Activated effector memory CD4-positive, alpha-beta T cell treated with Interleukin-2 at 50 U/mL for 16 hours (primary cell): Measurements from ENCODE around the gene APMAP.
"Not testable (repeated sequence)": the region's sequence is repeated elsewhere in the genome, so short reads cannot be mapped to it uniquely, and the experiment has no call there.

Source experiments
- DNase-seq: peaks from one replicate; pipeline ENCODE4 v3.0.0-alpha.2; 2020

Gene APMAP

GRCh38 chr20:24929867-24930723, 62.5 kb downstream of the APMAP start:
- DNase-seq = not testable (repeated sequence)

- not testable (repeated sequence) for DNase-seq
Measured at GRCh38 chr20:24929259-24929658, 63.3 kb downstream of the APMAP start.

GRCh38 chr20:24920706-24921105, 71.8 kb downstream of the APMAP start:
- DNase-seq = not testable (repeated sequence)

GRCh38 chr20:24919665-24920064, 72.9 kb downstream of the APMAP start:
- DNase-seq = not testable (repeated sequence)

GRCh38 chr20:24918579-24919566, 73.7 kb downstream of the APMAP start:
- DNase-seq = no peak

GRCh38 chr20:24917797-24918578, 74.6 kb downstream of the APMAP start:
- DNase-seq = peak; percentile 25

GRCh38 chr20:24917056-24917455, 75.5 kb downstream of the APMAP start:
- DNase-seq = no peak

GRCh38 chr20:24916412-24916811, 76.1 kb downstream of the APMAP start:
- no peak for DNase-seq

- DNase-seq = no peak
Measured at GRCh38 chr20:24915892-24916291, 76.7 kb downstream of the APMAP start.

- DNase-seq = no peak
Measured at GRCh38 chr20:24915440-24915839, 77.1 kb downstream of the APMAP start.

- no peak for DNase-seq
Measured at GRCh38 chr20:24914388-24915241, 77.9 kb downstream of the APMAP start.

GRCh38 chr20:24913076-24913628, 79.4 kb downstream of the APMAP start:
- no peak for DNase-seq
